ENCODE measurements around the gene GPC6.

The GPC6 gene

DNA sequence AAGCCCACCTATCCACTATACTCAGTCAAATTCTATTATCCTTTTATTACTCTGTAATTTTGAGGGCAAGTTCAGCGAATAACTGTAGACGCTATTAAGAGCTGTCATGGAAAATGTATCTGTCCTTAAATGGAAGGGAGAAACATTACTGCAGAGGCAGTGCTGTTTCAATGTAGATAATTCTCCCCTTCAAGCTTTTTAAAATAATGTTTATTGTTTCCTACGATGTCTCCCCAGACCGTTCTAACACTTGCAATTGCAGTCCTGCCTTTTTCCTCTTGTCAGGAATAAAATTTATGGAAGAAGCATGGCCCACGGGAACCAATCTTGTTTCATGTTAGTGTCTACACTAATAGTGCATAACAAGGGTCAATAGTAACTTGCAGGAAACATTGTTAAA is 159.5 kb downstream of the GPC6 start:
- DNase-seq: no peak

DNA sequence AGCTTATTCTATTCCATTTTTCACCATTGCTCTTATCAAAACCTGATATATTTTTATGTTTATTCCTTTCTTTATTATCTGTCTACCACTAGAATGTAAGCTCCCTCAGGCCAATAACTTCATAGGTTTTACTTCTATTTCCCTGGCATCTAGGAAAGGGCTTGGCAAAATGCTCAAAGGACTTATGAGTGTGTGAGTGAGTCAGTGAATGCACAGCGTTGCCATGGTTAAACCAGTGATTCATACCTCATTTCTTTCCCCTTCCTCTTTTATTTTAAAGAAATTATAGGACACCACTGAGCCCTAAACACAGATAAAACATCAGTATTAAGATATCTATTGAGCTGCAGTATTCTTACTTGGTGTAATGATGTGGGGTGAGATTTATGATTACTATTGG is 162.1 kb downstream of the GPC6 start:
- no peak for DNase-seq

DNA sequence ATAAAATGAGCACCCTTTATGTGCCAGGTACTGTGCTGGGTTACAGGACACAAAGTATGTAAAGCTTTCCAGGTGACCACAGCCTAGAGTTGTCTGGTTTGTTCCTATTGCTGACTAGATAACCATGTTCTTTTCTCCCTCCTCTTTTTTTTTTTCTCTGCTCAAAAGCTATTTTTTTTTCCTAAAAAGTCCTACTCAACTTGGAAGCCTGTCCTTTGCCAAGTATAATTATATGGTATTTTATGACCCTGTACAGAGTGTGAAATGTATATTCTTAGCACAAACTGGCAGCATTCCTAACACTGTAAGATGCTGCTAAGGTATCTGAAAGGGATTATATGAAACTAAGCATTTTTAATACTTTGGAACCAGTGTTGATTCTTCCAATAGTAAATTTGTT is 171.0 kb downstream of the GPC6 start:
- DNase-seq: no peak

DNA sequence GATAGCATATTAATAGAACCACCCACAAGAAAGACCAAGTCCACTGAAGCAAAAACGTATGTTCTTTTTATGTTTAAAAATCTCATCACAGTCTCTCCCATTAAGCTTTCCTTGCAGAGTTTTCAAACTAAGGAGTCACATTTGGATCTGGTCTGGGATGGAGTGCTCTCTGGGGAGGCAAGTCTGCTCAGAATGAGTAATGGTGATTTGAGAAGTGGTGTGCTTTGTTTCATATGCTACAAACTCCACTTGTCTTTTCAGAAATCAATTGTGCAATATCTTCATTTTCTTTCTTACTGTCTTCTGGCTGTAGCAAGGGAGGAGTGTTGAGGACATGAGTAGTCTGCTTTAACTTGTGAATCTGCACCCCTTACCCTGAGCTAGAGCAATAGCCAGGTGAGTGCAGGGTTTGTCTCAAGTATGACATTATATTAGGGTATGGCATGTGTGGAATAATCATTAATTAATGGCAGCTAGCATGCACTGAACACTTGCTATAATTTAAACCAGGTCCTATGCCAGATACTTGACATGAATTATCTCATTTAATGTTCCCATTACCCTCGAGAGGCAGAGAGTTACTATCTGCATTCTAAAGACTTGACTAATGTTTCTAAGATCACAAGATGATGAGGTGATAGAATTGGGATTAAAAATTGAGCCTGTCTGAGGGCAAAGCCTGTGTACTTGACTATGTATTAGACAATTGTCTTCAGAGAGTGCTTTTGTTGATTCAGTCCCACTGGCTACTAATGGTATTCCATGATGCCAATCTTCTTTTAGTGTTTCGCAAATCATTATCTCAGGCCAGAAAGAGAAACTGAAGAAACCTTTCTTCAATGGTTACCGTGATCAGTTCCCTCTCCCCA is 171.8 kb downstream of the GPC6 start:
- DNase-seq: no peak

DNA sequence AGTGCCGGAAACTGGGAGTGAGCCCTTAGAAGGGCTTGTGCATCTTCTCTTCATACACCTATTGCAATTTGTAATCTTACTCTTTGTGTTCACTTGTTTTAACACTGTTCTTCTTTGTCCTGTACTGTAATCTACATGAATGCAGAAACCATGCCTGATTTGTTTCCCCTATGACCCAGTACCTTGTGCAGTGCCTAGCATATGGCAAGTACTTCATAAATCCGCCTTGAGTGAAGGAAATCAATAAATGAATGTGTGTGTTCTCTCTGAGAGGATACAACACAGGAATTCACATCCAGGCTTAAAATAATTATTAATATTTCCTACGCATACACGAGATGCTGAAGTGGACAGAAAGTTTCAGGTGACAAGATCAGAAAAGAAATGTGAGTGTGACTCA is 172.6 kb downstream of the GPC6 start:
- DNase-seq: no peak

DNA sequence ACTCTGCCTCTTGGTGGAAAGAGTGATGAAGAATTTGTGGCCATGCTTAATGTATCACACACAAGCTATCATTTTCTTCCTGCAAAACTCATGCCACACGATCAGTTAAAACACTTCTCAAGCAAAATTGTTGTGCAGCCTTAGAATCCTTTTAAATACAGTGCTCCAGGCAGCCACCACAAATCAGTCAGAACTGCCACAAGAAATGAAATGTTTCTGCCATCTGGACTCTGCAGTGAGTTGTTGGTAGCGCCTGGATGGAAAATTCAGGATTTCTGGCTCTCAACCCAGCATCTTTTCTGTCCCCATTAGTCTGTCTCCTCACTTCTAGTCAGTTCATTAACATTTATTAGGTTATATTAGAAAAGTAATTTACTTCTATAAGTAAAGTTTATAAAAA is 179.5 kb downstream of the GPC6 start:
- no peak for DNase-seq

DNA sequence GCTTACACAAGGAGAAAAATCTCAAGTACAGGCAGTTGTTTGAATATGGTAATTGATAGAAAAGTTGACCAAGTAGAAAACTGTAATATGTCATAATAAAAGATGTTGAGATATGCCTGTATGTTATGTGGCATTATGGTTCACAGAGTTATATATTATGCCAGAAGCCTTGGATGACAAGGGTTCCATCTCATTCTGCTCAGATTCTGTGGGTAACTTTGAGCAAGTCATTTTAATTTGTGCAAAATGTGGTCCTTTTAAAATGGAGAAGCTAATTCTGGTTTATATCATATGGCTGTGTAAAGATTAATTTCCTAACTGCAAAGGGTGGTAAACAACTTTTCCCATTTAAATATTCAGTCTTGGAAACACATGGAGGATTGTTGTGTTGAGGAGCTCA is 180.9 kb downstream of the GPC6 start:
- DNase-seq: no peak

DNA sequence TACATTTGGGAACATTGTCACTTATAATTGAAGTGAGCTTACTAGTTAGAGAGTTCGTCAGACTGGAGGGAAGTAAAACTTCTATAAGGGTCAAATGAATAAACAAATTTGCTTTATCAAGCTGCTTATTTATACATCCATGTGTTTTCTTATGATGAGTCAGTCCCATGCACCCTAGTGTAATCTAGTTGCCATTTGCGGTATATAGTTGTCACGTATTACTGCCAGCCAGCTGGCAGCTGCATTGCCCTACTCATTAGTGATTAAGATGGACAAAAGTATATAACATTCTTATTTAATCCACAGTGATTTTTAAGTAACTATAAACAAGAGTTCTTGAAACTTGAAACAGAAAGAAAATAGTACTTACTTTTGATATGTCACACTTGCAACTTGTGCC is 182.4 kb downstream of the GPC6 start:
- DNase-seq: no peak

DNA sequence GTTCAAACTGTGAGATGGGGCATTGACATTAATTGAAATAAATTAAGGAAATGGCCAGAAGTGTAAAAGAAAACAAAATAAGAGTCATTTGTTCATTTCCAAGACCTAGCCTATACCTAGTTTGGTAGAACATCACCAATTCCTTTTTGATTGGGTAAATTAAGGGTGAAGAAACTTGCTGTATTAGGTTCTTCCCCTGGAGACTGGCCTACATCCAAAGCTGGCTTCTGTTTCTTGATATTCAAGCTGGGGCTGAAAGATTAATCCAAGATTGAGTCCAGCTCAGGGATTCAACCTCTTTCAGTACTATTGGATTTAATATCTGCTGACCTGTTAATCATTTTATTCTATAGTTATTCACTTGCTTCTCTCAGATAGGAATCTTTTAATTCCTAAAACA is 183.2 kb downstream of the GPC6 start:
- no peak for DNase-seq

DNA sequence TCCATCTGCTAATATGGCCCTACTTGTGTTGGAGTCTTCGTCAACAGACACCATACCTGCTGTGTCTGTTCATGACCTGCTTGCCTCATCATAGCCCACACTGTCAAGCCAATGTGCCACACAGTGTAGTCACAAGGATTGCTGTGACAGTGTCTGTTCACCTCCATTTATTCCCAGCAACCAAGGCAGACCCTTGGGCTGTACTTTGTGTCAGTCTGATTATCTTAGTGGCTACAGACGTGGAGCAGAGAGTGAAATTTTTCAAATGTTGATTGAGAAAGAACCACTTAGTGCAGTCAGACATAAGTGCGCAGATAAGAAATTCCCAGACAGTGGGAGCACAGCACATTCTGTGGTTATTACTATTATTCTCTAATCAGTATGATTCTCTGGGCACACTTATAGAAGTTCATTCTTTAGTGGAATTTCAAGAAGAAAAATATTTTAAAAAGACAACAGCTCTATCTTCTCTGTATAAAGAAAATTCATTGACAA is 184.6 kb downstream of the GPC6 start:
- DNase-seq: no peak

DNA sequence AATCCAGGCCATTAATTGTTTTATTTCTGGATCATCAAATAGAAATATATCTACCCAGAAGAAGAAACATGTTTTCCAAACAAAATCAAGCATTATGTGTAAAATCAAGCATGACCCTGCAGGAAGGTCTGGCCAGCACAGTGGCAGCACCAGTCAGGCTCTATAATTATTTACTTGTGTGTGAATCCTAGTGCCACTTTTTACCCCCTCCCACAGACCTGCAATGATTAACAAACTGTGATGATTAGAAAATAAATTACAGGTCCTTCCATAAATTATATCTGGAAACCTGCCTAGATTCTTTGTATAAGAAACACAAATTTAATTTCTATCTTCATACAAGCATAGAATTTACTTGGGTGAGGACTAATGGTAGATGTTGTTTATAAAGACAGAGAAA is 186.1 kb downstream of the GPC6 start:
- DNase-seq: no peak

DNA sequence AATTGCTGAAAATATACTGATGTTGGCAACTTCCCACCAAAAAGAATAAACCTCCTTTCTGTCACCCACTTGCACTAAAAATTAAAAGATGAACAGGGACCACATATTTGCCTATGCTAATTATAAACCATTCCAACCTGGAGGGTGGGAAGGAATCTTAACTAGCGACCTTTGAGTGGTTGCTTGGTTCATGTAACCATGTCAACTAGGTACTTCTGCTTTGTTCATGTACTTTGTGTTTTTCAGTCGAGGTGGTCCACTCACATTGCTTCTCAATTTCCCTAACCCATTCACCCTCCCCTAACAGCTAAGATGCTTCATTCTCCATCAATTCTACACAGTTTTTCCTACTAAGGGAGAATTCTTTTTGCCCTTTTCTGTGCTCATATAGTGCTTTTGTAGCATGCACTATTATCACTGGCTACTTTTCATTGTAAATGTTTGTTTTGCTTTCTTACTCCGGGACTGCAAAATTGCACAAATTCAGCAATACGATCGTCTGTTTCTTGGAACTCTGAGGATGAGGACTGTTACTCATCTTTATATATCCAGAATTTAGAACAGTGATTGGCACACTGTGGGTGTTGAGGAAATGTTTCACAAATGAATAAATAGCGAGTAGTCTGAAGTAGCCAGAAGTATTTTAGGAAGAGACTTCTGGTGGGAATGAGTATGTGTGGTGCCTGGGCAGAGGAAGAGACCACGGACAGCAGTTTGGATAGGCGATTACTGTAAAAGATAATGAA is 187.5 kb downstream of the GPC6 start:
- no peak for DNase-seq

DNA sequence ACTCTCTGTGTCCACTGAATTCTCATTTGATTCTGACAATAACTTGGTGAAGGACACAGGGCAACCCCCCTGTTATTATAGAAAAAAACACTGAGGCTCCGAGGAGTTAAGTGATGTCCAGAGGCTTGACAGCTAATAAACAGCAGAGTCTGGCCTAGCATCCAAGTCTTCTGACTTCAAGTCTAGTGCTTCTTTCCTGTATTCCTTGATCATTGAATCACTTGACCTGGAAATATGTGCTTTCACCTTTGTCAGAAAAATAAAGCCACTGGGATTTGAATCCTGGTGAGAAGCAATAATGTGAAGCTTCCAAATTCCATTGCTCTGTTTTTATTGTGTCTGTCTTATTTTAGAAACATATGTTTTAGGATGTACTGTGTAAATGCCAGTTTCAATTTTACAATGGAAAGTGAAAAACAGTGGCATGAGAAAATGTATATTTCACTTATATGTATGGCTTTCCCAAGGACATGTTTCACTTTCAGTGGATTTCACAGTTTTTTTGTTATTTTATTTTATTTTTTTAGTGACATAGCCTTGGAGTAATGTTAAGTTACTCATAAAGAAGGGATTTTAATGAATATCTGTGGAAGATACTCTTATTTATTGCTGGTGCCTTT is 190.2 kb downstream of the GPC6 start:
- no peak for DNase-seq

DNA sequence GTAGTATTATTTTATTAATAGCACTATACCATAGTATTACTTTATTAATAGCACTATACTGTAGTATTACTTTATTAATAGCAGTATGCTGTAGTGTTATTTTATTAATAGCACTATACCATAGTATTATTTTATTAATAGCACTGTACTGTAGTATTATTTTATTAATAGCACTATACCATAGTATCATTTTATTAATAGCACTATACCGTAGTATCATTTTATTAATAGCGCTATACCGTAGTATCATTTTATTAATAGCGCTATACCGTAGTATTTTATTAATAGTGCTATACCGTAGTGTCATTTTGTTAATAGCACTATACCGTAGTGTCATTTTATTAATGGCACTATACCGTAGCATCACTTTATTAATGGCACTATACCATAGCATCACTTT is 191.8 kb downstream of the GPC6 start:
- no peak for DNase-seq

DNA sequence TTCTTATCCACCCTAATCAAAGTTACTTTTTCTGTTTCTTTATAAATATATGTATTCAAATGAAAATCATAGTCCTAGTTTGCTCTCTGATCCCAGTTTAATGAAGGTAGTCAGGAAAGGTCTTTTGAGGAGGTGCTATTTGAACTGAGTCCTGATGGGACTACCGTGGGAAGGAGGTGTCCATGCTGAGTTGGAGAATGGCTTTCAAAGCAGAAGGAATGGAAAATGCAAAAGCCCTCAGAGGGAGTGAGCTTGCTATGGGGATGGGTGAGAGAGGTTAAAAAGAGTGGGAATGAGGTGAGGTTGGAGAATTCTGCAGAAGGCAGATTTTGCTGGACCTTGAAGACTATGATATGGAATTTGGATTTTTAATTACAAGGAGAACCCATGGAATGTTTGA is 193.6 kb downstream of the GPC6 start:
- no peak for DNase-seq

DNA sequence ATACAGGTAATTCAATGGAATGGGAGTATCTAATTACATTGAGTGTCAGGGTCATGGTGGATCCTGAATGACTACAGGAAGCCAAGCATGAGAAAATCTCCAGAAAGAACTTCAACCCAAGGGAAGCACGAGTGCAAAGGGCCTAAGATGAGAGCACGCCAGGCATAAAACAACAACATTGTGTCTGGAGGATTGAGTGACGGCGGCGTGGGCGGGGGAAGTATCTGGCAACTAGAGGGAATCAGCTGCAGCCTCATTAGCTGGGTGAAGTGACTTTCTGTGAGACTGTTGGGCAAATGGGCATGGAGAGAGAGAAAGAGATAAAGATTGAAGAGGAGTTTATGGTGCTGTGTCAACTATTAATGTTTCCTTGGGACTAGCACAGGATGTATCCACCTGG is 194.3 kb downstream of the GPC6 start:
- no peak for DNase-seq

DNA sequence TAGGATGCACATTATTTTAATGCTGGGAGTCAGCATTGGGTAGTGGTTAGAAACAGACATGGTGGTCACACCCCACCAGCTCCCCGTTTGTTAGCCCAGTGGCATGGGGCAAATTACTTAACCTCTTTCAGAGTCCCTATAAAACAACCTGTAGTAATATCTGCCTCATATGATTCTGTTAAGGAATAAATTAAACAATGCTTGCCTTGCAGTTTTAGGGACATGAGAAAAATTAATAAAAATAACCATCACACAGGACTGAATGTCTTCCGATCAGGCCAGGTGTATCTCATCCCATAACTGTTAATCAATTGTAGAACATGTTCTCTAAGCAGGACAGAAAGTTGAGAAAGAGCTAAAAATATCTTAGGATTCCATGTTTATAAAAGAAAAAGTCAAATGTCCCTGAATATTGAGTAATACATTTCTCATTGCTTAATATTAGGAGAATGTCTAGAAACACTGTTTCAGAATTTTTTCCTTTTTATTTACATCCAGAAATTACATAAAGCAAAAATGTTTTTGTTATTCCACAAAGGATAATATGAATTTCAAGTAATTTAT is 196.5 kb downstream of the GPC6 start:
- DNase-seq: no peak

DNA sequence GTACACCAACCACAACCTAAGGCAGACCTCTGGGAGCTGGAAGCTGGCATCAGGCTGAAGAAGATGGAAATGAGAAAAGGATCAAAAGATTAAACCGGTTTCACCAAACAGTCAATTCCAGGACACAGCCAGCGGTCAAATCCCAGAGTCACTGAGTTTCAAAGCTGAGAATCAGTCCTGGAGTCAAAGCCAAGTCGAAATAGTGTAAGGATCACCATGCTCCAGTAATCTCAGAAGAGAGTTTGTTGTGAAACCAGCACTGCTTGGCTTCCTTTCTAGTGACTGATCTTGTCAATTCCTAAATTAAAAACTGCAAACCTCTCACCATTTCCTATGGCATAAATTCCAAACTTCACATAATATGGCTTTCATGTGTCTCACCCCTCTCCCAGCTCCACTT is 198.8 kb downstream of the GPC6 start:
- DNase-seq: no peak

DNA sequence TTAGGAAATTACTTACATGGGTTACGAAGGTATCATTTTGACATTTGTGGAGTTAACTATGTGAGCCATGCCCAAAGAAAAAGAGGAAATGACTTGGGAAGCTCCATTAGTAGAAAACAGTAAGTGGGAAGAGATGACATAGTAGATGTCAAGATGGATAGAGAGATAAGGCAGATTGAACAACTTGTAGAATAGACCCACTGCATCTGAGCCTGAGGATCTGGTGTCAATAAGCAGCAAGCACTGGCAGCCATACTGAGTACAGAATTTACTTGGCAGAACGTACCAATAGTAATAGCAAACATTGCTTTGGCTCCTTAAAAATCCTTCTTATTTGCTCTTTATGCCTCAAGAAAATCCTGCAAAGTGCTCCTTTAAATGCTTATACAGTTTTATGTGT is 203.8 kb downstream of the GPC6 start:
- DNase-seq: no peak

DNA sequence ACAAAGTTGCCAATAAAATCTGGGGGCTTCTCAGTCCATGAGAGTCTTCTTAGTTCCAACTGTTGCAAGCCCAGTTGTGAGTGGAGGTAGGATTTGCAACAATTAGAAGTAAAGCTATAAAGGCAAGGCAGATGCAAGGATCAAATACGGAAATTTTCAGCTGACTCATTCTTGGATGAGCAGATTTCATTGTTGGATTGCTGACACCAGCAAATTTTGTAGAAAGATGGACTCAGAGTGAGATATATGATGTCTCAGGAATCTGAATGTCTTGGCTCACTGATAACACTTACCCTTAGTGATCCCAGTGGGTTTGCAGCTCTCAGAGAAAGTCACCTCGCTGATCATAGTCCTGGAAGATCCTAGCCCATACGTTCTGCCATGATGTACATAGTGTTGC is 209.0 kb downstream of the GPC6 start:
- DNase-seq: no peak

DNA sequence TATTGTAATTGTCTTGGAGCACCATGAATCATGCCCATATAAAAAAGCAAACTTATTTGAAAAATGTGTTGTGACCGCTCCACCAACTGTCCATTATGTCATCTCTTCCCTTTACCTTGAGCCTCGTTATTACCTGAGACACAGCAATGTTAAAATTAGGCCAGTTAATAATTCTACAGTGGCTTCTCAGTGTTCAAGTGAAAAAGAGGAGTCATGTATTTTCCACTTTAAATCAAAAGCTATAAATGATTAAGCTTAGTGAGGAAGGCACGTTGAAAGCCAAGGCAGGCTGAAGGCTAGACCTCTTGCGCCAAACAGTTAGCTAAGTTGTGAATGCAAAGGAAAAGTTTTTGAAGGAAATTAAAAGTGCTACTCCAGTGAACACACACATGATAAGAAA is 210.5 kb downstream of the GPC6 start:
- DNase-seq: no peak

DNA sequence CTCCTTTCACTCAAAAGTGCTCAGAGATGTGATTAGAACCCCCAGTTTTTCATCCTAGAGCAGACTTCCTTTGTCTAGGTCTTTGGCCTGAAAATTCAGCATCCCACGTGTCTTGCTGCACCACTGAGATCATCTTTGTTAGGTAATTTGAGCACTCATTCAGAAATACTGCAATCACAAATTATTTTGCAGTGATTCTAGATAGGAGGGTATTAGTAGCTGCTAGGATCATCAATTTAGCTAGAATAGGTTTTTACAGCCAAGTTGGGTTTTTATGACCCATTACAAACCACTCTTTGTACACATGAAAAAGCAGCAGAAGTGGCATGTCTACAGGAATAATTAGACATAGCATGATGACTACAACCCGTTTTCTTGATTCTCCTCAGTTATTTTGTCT is 219.6 kb downstream of the GPC6 start:
- DNase-seq: no peak

DNA sequence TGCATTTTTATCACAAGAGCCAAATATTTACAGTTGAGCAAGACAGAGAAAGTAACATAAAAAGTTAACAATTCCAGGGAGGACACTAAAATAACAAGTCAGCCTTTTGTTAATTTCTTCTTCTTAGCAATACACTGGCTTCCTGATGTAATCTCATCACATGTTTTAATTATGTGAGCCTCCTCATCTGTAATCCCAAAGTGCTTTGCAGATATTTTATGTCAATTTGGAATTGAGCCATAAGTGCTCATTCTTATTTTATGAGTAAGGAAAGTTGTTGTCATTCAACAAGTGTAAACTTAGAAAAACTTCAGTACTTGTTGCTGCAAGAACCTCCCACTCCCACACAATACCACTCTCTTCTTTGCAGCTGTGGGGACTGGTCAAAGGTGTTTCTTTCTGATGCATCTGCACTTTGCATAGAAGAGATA is 223.6 kb downstream of the GPC6 start:
- DNase-seq: no peak

DNA sequence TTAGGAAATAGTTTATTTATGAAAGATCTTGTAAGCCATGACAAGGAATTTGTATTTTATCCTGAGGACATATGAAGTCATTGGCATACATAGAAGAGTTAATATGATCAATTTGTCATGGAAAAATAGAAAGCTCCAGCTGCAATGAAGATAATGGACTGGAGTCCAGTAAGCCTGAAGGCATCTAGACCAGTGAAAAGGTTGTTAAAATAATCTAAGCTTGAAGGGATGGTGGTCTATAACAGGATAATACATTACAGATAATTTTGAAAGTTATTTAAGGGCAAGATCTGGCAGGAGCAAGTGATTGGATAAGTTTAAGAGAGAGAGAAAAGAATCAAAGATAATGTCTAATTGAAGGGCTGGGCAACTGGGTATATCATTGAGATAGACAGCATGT is 224.2 kb downstream of the GPC6 start:
- no peak for DNase-seq
